Right lobe of liver (tissue), 4 donors: ENCODE data around the gene MYPOP.

Experiments
- POLR2A ChIP-seq: fragments of 450-650 bp; IDR thresholded peaks from one replicate; pipeline ENCODE4 v1.6.1; 2017; ENCODE audit warnings: antibody characterized with exemption, mild to moderate bottlenecking
- TF ChIP-seq, protein P1 (sequence below), 4 donors: fragments of 200-600 bp in 3 of 4; fragments of 450-650 bp in 1 of 4; IDR thresholded peaks; one replicate each; pipeline versions ENCODE4 v1.5.1 to v1.8.0; 2016 to 2022; ENCODE audit warnings: antibody characterized with exemption in 4 of 4, mild to moderate bottlenecking in 2 of 4
- donor health status: DM: no; HTN: no; CAD: no.
- donor health status: DM: no; HTN: no; CAD: no.
- donor health status: DM: no; HTN: yes; CAD: no.

DNA sequence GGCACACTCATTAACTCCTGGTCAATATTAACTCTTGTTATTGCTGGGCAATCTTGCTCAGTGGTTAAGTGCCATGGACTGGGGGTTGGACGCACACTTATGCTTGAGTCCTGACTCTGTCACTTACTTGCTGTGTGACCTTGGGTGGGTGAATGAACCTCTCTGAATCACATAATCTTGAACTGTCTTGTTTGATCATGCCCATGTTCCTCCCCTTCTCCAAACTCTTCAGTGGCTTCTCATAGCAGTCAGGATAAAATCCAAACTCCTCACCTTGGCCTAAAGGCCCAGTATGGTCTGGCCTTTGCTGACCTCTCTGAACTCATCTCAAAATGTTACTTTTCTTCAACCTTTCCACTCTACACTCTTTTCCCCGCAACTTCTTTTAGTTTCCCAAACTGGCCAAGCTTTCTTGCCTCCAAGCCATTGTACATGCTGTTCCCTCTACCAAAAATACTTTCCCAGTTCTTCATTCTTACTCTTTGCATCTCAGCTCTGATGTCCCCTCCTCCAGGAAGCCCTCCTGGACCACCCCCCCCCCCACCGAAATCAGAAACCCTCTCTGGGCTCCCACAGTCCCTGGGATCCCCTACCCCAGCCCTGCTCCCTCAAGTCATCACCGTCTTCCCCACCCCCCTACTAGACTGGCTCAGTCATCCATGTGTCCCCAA is 2.4 kb downstream of the MYPOP start:
- TF ChIP-seq POLR2A: no peak
- TF ChIP-seq, protein P1, sequence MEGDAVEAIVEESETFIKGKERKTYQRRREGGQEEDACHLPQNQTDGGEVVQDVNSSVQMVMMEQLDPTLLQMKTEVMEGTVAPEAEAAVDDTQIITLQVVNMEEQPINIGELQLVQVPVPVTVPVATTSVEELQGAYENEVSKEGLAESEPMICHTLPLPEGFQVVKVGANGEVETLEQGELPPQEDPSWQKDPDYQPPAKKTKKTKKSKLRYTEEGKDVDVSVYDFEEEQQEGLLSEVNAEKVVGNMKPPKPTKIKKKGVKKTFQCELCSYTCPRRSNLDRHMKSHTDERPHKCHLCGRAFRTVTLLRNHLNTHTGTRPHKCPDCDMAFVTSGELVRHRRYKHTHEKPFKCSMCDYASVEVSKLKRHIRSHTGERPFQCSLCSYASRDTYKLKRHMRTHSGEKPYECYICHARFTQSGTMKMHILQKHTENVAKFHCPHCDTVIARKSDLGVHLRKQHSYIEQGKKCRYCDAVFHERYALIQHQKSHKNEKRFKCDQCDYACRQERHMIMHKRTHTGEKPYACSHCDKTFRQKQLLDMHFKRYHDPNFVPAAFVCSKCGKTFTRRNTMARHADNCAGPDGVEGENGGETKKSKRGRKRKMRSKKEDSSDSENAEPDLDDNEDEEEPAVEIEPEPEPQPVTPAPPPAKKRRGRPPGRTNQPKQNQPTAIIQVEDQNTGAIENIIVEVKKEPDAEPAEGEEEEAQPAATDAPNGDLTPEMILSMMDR (IDR thresholded peaks at IDR 0.05): no peak
